HG03159 (cell line): ENCODE results near the gene DMXL2.
"Not testable (repeated sequence)": the region's sequence is repeated elsewhere in the genome, so short reads cannot be mapped to it uniquely, and the experiment has no call there.

Experiments
- ATAC-seq: cut with Tn5 transposase; IDR thresholded peaks from one replicate; pipeline ENCODE4 v1.9.1; 2021; ENCODE audit warnings: mild to moderate bottlenecking, moderate library complexity; ENCODE audit not compliant: unreplicated experiment

DMXL2 gene

DNA sequence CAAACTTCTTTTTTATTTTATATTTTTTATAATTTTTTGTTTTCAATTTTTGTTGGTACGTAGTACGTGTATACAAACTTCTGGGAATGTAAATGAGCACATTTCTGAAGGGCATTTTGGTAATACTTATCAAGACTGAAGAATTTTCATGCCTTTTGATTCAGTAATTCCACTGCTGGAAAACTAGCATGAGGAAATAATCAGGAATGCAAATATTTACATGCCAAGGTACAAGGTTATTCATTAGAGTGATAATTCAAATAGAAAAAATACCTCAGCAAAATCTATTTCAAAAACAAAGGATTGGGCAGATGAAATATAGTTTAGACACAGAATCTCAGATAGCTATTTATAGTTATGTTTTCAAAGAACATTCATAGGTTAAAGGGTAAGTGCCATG lies 128.7 kb downstream of the DMXL2 start:
- ATAC-seq = no peak

DNA sequence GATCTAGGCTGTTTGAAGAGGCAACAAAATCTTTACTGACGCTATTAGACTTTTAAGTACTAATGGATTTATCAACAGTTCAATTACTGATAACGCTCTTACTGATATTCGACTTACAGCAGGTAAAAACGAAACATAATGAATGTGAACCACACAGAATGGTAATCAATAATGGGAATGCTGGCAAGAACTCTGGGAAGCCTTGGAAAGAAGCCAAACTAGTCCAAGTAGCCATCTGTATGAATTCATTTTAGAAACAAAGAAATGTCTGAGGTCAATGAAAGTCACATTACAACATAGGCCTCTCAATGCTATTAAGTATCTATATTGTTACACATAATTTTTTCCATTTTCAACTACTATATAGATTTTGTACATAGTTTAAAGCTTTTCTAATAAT lies 130.0 kb downstream of the DMXL2 start:
- no peak for ATAC-seq

DNA sequence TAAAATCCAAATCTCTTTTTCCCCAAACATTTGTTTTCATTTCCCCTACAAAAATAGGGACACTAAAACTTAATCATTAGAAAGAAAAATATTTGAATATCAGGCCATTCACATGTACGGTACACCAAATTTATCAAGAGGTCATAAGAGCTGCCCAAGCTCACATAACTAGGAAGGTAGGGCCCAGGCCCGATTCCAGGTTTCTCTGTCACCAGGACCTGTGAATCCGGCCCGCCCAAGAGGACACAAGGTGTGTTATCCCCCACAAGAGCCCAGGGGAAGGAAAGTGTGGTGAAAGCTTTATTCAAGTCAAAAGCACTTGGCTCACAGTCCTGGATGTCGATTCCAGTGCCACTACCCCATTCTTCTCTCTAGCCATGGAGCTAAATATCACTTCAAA lies 130.6 kb downstream of the DMXL2 start:
- ATAC-seq = no peak

DNA sequence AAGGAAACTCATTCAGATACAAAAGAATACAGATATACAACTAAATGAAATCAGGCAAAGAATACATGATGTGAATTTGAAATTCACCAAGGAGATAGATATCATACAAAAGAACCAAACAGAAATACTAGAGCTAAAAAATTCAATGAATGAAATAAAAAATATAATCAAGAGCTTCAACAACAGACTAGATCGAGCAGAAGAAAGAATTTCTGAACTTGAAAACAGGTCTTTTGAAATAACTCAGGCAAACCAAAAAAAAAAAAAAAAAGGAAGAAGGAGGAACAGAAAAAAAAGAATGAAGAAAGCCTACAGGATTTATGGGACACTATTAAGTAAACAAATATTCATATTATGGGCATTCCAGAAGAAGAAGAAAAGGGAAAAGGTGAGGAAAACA lies 137.8 kb downstream of the DMXL2 start:
- ATAC-seq = no peak

DNA sequence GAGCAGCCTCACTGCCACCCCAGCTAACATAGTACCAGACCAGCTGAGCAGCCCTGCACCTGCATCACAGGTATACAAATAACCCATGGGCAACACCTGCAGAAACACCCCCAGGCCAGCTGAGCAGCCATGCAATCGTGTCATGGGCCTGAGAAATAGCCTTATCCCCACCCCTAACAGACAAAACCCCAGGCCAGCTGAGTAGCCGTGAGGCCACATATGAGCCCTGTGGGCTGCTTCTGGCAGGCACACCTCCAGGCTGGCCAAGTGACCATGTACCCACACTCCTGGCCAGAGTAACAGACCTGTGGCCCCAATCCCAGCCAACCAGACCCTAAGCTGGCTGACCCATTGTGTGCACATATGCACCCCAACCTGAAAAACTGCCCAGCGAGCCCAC lies 138.6 kb downstream of the DMXL2 start:
- ATAC-seq = no peak

DNA sequence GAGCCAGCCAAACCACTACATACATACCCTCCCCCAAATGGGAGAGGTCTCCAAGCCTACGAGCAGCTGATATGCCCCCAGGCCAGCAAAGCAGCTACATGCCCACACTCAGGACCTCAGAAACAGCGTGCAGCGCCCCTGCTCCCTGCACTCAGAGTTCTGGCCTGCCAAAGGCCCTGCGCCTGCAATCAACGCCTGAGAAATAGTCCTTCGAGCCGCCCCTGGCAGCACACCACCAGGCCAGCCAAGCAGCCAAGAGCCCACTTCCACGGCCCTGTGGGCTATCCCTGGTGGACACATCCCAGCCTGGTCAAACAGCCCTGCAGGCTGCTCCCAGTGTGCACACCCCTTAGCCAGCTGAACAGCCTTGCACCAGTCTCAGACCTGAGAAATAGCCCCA lies 139.1 kb downstream of the DMXL2 start:
- ATAC-seq = no peak

DNA sequence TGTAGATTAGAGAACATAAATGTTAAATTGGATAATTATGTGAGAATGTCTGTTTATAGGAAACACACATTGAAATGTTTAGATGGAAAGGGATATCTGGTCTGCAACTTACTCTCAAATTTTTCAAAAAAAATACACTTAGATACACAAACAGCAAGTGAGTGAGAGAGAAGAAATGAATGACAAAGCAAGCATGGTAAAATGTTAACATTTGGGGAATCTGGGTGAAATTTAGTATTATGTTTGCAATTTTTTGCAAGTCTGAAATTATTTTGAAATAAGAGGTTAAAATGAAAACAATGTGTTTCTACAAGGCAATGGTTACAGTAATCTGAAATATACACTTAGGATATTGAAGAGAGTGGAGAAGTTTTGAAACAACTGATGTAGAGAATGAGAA lies 146.8 kb downstream of the DMXL2 start:
- no peak for ATAC-seq

DNA sequence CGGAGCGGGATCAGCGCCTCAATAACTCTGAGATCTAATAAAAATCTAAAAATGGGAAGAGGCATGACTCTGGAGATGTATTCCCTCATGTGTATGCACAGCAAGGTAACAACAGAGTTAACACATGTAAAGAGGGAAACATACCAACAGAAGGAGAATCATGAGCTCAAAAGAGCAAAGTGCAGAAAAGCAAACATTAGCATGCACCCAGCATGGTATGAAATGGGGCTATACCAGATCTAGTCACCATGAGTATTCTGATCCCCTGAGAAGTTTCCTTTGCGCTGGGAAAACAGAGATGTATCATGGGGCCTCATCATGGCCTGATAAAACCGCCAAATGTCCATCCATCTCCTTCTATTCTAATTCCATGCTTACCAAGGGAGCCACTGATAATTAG lies 152.1 kb downstream of the DMXL2 start:
- no peak for ATAC-seq

DNA sequence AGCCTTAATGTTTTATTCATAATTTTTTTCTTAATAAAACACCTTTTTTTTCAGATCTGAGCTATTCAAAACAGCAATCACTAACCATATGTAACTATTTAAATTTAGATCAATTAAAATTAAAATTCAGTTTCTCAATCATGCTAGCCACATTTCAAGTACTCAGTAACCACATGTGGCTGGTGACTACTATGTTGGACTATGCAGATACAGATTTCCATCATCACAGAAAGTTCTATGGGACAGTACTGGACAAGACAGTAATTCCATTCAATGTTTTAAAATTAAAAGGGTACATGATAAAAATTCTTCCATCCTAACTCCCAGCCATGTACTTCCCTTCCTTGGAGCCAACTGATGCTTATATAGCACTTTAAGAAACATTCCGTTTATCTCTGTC lies 161.8 kb downstream of the DMXL2 start:
- ATAC-seq = no peak

DNA sequence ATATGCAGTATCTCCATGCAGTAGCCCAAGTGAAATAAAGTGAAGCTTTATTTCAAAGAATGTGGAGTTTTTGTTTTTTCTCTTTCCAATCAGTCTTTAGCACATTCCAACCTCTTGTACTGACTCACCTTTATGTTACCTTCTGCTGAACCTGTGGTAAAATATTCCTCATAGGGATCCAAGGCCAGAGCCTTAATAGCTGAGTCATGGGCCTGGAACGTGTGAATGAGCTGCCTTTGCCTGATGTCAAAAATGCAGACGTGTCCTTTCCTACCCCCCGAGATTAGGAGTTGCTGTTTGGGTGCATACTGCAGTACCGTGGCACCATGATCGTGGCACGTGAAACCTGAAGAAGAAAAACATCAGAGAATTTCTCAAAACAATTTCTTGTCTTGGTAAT lies 172.6 kb downstream of the DMXL2 start:
- no peak for ATAC-seq

DNA sequence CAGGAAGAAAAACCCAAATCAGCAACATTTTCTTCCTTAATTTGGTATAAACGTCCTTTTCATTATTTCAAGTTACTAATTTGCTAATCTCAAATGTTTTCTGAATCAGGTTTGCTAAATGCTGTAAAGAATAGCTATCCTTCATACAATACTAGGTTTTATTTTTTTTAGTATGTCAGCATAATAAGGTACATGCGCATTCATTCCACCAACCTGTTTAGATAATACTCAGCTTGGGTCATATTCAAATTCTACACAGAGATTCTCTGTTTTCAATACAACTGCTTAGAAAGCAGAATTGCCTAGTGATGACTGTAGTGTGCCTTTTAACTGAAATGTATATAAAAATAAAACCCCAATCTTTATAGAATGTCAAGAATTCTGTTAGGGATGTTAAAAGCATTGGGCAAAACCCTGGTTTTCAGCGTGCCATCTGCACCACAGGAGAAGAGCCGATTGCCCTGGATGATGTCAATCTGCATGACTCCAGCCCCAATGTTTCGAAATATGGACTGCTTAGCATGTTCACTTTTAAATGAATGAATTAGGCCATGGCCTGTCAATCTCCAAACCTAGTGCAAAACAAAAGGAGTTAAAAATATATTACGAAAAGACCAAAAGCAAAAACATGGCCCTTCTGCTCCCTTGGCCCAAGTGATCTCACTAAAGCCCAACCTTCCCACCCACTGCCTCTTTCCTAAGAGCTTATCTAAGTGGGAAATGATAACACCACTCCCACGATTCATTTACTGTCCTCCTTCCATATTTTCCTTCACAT lies 173.8 kb downstream of the DMXL2 start:
- ATAC-seq = no peak

DNA sequence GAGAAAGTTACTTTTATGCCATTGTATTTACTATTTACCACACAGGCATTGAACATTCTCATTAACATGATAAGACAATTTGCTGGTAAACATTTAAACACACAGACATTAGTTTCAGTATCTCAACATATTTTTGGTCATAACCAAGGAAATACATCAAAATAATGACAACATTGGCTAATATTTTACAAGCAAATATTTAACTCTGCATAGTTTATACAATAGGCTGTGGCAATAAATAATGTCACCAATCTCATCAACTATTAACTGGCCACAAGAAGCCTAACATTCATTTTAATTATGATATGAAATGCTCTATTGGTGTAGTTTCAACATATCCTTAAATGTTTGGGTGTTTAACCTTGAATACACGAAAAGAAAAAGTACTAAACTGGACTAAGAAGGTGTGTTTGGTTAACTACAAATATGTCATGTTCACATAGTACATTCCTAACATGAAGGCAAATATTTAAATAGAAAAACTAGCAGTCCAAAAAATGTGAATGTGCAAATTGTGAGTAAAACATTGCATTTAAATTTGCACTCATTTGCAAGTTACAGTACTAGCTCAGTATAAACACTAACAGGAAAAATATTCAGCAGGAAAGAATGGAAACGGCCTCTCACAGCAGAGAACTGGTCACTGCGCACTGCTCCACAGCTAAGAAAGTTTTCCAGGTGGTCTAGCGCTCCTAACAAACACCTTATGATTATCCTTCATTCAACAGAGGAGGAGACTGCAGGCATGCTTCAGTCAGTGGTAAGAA lies 174.5 kb downstream of the DMXL2 start:
- no peak for ATAC-seq

DNA sequence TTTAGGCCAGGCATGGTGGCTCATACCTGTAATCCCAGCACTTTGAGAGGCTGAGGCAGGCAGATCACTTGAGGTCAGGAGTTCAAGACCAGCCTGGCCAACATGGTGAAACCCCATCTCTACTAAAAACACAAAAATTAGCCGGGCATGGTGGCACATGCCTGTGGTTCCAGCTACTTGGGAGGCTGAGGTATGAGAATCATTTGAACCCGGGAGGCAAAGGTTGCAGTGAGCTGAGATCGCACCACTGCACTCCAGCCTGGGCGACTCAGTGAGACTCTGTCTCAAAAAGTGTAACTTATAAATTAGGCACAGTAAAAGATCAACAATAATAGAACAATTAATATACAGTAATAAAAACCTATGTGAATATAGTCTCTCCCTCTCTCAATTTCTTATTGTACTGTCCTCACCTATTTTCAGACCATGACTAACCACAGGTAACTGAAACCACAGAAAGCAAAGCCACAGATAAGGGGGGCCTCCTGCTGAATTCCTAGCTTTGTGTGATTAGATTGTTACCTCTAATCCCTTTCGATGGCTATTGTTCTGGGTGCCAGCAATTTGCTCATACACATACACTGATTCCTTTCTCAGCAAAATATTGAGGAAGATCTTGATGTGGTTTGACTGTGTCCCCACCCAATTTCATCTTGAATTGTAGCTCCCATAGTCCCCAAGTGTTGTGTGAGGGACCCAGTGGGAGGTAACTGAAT lies 176.4 kb downstream of the DMXL2 start:
- not testable (repeated sequence) for ATAC-seq

DNA sequence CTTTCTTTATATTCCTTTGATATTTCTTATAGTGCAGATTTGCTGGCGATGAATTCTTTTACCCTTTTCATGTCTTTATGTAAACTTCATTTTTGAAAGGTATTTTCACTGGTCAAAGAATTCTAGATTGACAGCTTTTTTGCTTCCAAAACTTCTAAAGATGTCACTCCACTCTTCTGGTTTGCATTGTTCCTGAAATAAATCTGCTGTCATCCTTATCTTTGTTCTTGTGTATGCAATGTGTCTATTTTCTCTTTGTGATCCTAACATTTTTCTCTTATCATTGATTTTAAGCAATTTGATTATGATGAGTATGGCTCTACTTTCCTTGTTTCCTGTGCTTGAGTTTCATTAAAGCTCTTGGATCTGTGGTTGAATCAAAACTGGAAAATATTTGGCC lies 177.8 kb downstream of the DMXL2 start:
- no peak for ATAC-seq

DNA sequence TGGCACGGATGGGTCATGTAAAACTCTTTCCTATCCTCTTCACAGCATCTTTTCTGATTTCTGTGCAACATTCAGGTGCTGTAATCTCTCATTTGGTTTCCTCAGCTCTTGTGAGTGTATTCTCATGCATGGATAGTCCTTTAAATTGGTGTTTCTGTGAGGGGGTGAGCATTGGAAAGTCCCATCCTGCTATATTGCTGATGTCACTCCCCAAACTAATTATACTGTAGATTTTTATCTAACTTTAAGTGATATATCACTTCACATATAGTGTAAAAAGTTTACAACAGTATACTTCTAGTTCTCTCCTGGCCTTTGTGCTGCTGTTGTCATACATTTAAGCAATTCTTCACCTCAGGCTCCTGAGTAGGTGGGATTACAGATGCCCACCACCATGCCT lies 178.5 kb downstream of the DMXL2 start:
- no peak for ATAC-seq

DNA sequence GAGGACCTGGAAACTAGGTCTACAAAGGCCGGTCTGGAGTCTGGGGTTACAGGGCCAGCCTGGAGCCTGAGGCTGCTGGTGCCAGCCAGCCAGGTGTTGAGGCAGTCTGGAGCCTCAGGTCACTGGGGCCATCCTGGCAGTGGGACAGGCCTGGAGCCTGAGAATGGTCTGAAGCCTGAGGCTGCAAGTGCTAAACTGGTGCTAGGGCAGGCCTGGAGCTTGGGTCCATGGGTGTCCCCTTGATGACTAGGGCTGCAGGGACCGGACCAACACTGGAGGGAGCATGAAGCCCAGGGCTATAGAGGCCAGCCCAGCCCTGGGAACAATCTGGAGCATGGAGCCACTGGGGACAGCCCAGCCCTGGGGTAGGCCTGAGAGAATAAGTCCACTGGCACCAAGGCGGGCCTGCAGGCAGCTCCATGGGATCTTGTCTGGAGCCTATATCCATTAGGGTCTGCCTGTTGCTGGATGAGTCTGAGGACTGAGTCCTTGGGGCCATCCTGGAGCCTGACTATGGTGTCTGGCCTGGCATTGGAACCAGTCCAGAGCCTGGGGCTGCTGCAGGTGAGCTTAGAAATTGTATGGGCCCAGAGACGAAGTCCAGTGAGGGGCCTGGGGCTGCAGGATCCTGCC lies 179.2 kb downstream of the DMXL2 start:
- ATAC-seq = no peak

DNA sequence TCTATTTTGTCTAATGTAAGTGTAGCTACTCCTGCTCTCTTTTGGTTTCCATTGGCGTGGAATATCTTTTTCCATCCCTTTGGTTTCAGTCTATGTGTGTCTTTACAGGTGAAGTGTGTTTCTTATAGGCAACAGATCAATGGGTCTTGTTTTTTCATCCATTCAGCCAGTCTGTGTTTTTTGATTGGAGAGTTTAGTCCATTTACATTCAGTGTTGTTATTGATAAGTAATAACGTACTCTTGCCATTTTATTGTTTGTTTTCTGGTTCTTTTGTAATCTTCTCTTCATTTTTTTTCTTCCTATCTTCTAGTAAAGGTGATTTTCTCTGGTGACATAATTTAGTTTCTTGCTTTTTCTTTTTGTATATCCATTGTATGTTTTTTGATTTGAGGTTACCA lies 184.0 kb downstream of the DMXL2 start:
- ATAC-seq = no peak

DNA sequence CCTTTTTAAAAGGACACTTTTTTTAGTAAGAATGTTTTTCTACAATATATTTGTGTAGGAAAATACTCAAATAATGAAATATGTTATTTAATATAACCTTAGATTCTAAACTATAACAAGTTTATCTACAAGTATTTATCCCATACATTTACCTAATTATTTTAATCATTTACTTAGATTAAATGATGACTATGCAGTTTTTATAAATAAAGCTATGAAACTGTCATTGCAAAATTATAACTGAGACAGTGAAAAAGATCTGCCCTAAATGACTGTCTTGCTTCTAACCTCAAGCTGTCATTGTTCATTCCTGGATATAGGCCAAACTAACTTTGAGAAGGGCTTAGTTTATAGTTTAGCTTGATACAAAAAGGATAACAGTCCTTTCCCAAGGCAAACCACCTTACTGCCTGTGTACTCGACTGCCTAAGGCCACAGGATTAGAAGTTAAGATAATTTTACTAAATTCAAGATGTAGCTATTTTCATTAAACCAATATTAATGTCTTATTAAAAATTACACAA lies 197.0 kb downstream of the DMXL2 start:
- no peak for ATAC-seq

DNA sequence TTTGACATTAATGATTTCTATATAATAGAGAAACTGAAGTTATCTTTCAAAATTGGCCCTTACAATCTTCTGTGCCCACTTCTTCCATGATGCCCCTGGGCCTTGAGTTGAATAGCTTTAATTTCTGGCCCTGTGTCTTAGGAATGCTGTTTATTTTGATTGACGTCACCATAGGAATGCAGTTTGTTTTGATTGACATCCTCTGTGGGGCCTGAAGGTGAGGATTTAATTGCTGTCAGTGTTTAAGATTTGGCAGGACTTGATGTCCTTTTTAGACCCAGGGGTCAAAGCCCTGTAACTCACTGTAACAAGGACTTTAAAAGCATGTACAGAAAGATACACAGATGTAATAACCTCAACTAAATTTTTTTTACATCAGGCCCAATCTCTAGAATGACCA lies 197.8 kb downstream of the DMXL2 start:
- ATAC-seq = no peak

DNA sequence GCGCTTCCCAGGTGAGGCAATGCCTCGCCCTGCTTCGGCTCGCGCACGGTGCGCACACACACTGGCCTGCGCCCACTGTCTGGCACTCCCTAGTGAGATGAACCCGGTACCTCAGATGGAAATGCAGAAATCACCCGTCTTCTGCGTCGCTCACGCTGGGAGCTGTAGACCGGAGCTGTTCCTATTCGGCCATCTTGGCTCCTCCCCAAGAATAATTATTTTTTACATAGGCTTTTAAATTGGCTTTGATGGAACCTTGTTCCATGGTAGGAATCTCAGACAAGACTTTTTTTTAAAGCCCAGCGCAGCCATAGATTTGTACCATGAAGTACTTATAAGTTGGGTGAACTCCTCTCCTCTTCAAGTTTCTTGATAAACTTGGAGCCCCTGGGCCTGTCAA lies 199.5 kb downstream of the DMXL2 start:
- ATAC-seq = not testable (repeated sequence)

DNA sequence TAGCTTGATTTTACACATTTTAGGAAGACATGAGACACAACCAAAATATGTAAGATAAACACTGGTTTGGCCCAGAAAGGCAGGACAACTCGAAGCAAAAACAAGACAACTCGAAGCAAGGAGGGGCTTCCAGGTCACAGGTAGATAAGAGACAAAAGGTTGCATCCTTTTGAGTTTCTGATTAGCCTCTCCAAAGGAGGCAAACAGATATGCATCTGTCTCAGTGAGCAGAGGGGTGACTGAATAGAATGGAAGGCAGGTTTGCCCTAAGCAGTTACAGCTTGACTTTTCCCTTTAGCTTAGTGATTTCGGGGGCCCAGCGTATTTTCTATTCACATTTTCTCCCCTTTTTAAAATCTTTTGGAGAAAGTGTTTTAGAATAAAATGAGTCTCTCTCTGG lies 206.4 kb downstream of the DMXL2 start:
- no peak for ATAC-seq
